A673 (cell line): ENCODE measurements around the gene DBF4. TPM values are rescaled to one million over a fixed set of nuclear protein-coding genes. Genes with fewer than 3 reads are reported as not detected.
"Not testable (repeated sequence)": the region's sequence is repeated elsewhere in the genome, so short reads cannot be mapped to it uniquely, and the experiment has no call there.

Experiments used
- BruUV-seq: library from RNA; stranded (reverse); fragments of 400-500 nt; replicated peaks from 2 replicates; lab custom pipeline; 2021; lab: Mats Ljungman, UMichigan
- CTCF ChIA-PET: fragments of 300-600 bp; sonication (Branson Sonifier 250); formaldehyde crosslinking; loops from one replicate; lab custom pipeline; 2022; ENCODE audit warnings: antibody characterized with exemption; lab: Charles Lee
- POLR2A ChIA-PET: fragments of 300-600 bp; sonication (Branson Sonifier 250); formaldehyde crosslinking; loops from one replicate; lab custom pipeline; 2022; ENCODE audit warnings: antibody characterized with exemption; ENCODE audit not compliant: low non-redundant PET; lab: Charles Lee
- DNase-seq: peaks from one replicate; pipeline ENCODE4 v3.0.0-alpha.2; 2015; ENCODE audit warnings: low spot score
- H3K27ac ChIP-seq: fragments of 200-600 bp; sonication (generic); 2 replicates; pipeline ENCODE4 v1.5.1; 2016; ENCODE audit warnings: mixed run types, low read depth, mild to moderate bottlenecking, mixed read lengths, antibody characterized with exemption, low read length; ENCODE audit not compliant: poor library complexity, severe bottlenecking
- H3K27me3 ChIP-seq: fragments of 200-600 bp; sonication (generic); replicated peaks from 2 replicates; pipeline ENCODE4 v1.6.1; 2017; ENCODE audit warnings: mixed run types, low read depth, mild to moderate bottlenecking, mixed read lengths, antibody characterized with exemption, low read length; ENCODE audit not compliant: insufficient read depth, poor library complexity
- H3K36me3 ChIP-seq: fragments of 200-600 bp; sonication (generic); 2 replicates; pipeline ENCODE4 v1.6.1; 2016; ENCODE audit warnings: mixed run types, mild to moderate bottlenecking, mixed read lengths, antibody characterized with exemption, low read length; ENCODE audit not compliant: insufficient read depth, poor library complexity, severe bottlenecking
- H3K4me1 ChIP-seq: fragments of 200-600 bp; sonication (generic); 2 replicates; pipeline ENCODE4 v1.6.1; 2017; ENCODE audit warnings: mixed run types, mild to moderate bottlenecking, mixed read lengths, antibody characterized with exemption, low read length; ENCODE audit not compliant: insufficient read depth, poor library complexity, severe bottlenecking
- H3K4me3 ChIP-seq: fragments of 200-600 bp; sonication (generic); 2 replicates; pipeline ENCODE4 v1.5.1; 2016; ENCODE audit warnings: low read depth, mixed run types, mild to moderate bottlenecking, mixed read lengths, low read length; ENCODE audit not compliant: poor library complexity, severe bottlenecking
- H3K9me3 ChIP-seq: fragments of 200-600 bp; sonication (generic); 2 replicates; pipeline ENCODE4 v1.6.1; 2016; ENCODE audit warnings: mixed run types, low read depth, mild to moderate bottlenecking, mixed read lengths, antibody characterized with exemption, low read length; ENCODE audit not compliant: poor library complexity, severe bottlenecking
- CTCF ChIP-seq: fragments of 300-800, 200-600 bp; sonication (generic); conservative IDR thresholded peaks from 2 replicates; pipeline ENCODE4 v1.5.1; 2017; ENCODE audit warnings: low read depth, mild to moderate bottlenecking, antibody characterized with exemption, low read length, moderate library complexity, mixed read lengths
- EZH2 ChIP-seq: fragments of 200-600 bp; sonication (generic); IDR thresholded peaks from 2 replicates; pipeline ENCODE4 v1.6.1; 2017; ENCODE audit warnings: borderline replicate concordance, low read depth, mild to moderate bottlenecking, mixed read lengths, antibody characterized with exemption, low read length; ENCODE audit not compliant: poor library complexity, severe bottlenecking
- intact Hi-C: fragments of 100-400 bp; cut with micrococcal nuclease; formaldehyde crosslinking; loops from one replicate; pipeline ENCODE4 v1.10.0; 2022; ENCODE audit not compliant: unreplicated experiment
- total RNA-seq: library from RNA; stranded (reverse); gene quantifications from 2 replicates; pipeline ENCODE4 v1.2.3, GENCODE V29; 2021

DBF4 gene
- total RNA-seq, 1 experiment from 2014 or later, result 81.6 TPM

GRCh38 chr7:87918740-87919139 is 42.4 kb downstream of the DBF4 start:
- no TSS peak for BruUV-seq
- Histone ChIP-seq H3K27ac (no peak overlapping the region), H3K36me3 (no peaks in the 10 kb centered on the region), H3K27me3 (no peaks in the 10 kb centered on the region), H3K4me3 (no peak overlapping the region), H3K9me3 (no peaks in the 10 kb centered on the region), H3K4me1 (no peaks in the 10 kb centered on the region)
- intact Hi-C loops, result no loop called here
- no peak for DNase-seq
- CTCF ChIA-PET, result no interaction called here
- TF ChIP-seq EZH2 (no peak), CTCF (no peak)
- POLR2A ChIA-PET, result no interaction called here

GRCh38 chr7:87919875-87920274 is 43.6 kb downstream of the DBF4 start:
- H3K36me3 ChIP-seq, result no peaks in the 10 kb centered on the region
- BruUV-seq, result no TSS peak
- no peaks in the 10 kb centered on the region for H3K27me3 ChIP-seq
- TF ChIP-seq CTCF (no peak), EZH2 (no peak)
- intact Hi-C loops, result no loop called here
- H3K9me3 ChIP-seq, result no peaks in the 10 kb centered on the region
- no peak for DNase-seq
- H3K27ac ChIP-seq, result no peak overlapping the region
- no peaks in the 10 kb centered on the region for H3K4me1 ChIP-seq
- no peak overlapping the region for H3K4me3 ChIP-seq
- CTCF ChIA-PET, result no interaction called here
- POLR2A ChIA-PET, result no interaction called here

- no peak for DNase-seq
- TF ChIP-seq CTCF (no peak), EZH2 (no peak)
- Histone ChIP-seq H3K36me3 (no peaks in the 10 kb centered on the region), H3K27ac (no peak overlapping the region), H3K27me3 (no peaks in the 10 kb centered on the region), H3K4me3 (no peak overlapping the region), H3K4me1 (no peaks in the 10 kb centered on the region), H3K9me3 (no peaks in the 10 kb centered on the region)
- POLR2A ChIA-PET, result no interaction called here
- intact Hi-C loops, result no loop called here
- BruUV-seq, result no TSS peak
- CTCF ChIA-PET, result no interaction called here
These were observed 44.3 kb downstream of the DBF4 start for GRCh38 chr7:87920578-87920977.

- POLR2A ChIA-PET, H3K4me3 ChIP-seq, BruUV-seq, H3K4me1 ChIP-seq, H3K9me3 ChIP-seq, H3K27me3 ChIP-seq, intact Hi-C loops, H3K36me3 ChIP-seq, H3K27ac ChIP-seq, CTCF ChIA-PET, DNase-seq: not testable (repeated sequence)
These were observed 46.6 kb downstream of the DBF4 start for GRCh38 chr7:87922759-87923395.
